H1 (cell line): ENCODE measurements around the gene PTH1R. TPM values are rescaled to one million over a fixed set of nuclear protein-coding genes. Genes with fewer than 3 reads are reported as not detected.

Source experiments
- CTCF ChIA-PET: fragments of 300-600 bp; sonication (Branson Sonifier 250); formaldehyde crosslinking; loops from one replicate; lab custom pipeline; 2021; ENCODE audit not compliant: partially characterized antibody; lab: Charles Lee
- POLR2A ChIA-PET: fragments of 300-600 bp; sonication (Branson Sonifier 250); formaldehyde crosslinking; loops from one replicate; lab custom pipeline; 2021; ENCODE audit warnings: inconsistent platforms; ENCODE audit not compliant: partially characterized antibody; lab: Charles Lee
- DNase-seq, 2 experiments: peaks; one replicate each; pipeline versions ENCODE4 v3.0.0 to v3.0.0-alpha.2; 2010 to 2022; ENCODE audit warnings: low spot score in 2 of 2, low read depth in 1 of 2, mixed read lengths in 1 of 2
- FAIRE-seq: peaks from 2 replicates; lab custom pipeline; 2011; peaks lifted over from hg19 to GRCh38; lab: Jason Lieb, UNC
- H2AFZ ChIP-seq: 2 replicates; pipeline ENCODE4 v1.8.1; 2012; ENCODE audit warnings: low read length, inconsistent platforms
- H2AK5ac ChIP-seq: 2 replicates; pipeline ENCODE4 v1.6.1; 2013; ENCODE audit warnings: low read depth, low read length
- H2BK120ac ChIP-seq: replicated peaks from 2 replicates; pipeline ENCODE3; 2013; ENCODE audit warnings: low read depth, low read length, inconsistent platforms
- H2BK12ac ChIP-seq: 2 replicates; pipeline ENCODE4 v1.6.1; 2013; ENCODE audit warnings: low read depth, low read length
- H2BK15ac ChIP-seq: 2 replicates; pipeline ENCODE4 v1.6.1; 2013; ENCODE audit warnings: low read length
- H2BK20ac ChIP-seq: 2 replicates; pipeline ENCODE4 v1.6.1; 2013; ENCODE audit warnings: low read length
- H2BK5ac ChIP-seq: 2 replicates; pipeline ENCODE4 v1.6.1; 2013; ENCODE audit warnings: low read depth, low read length
- H3K14ac ChIP-seq: 2 replicates; pipeline ENCODE4 v1.6.1; 2013; ENCODE audit warnings: inconsistent platforms; ENCODE audit not compliant: insufficient read length
- H3K18ac ChIP-seq: 2 replicates; pipeline ENCODE4 v1.6.1; 2013; ENCODE audit warnings: low read length; ENCODE audit errors: extremely low read depth
- H3K23ac ChIP-seq: 2 replicates; pipeline ENCODE4 v1.6.1; 2013; ENCODE audit warnings: inconsistent platforms; ENCODE audit not compliant: insufficient read length
- H3K23me2 ChIP-seq: 2 replicates; pipeline ENCODE4 v1.6.1; 2013; ENCODE audit warnings: low read depth, low read length
- H3K27ac ChIP-seq: 2 replicates; pipeline ENCODE4 v1.6.1; 2011; ENCODE audit warnings: low read depth, low read length, inconsistent platforms
- H3K27me3 ChIP-seq, 4 experiments: replicated peaks in 1 of 4; 1 replicate in 1 of 4; 2 replicates in 3 of 4; pipeline versions ENCODE4 v1.6.1 to v1.8.1; 2011 to 2013; ENCODE audit warnings: low read length in 3 of 4, mild to moderate bottlenecking in 3 of 4, inconsistent platforms in 2 of 4, mixed read lengths in 2 of 4, moderate library complexity in 1 of 4; ENCODE audit not compliant: control insufficient read depth in 3 of 4, insufficient read depth in 3 of 4; ENCODE audit errors: extremely low read depth in 1 of 4
- H3K36me3 ChIP-seq, 4 experiments: 2 replicates each; pipeline versions ENCODE4 v1.6.1 to v1.8.1; 2011 to 2013; ENCODE audit warnings: mild to moderate bottlenecking in 4 of 4, low read length in 3 of 4, moderate library complexity in 2 of 4, control low read depth in 1 of 4, inconsistent platforms in 1 of 4; ENCODE audit not compliant: insufficient read depth in 4 of 4, control insufficient read depth in 2 of 4
- H3K4ac ChIP-seq: replicated peaks from 2 replicates; pipeline ENCODE3; 2013; ENCODE audit warnings: low read length, low read depth, mixed read lengths, inconsistent platforms; ENCODE audit not compliant: insufficient read length
- H3K4me1 ChIP-seq, 4 experiments: replicated peaks in 1 of 4; 1 replicate in 1 of 4; 2 replicates in 3 of 4; pipeline versions ENCODE4 v1.6.1 to v1.8.1; 2011 to 2013; ENCODE audit warnings: low read length in 3 of 4, inconsistent platforms in 2 of 4, mixed read lengths in 1 of 4; ENCODE audit not compliant: insufficient read depth in 4 of 4, control insufficient read depth in 3 of 4
- H3K4me2 ChIP-seq, 2 experiments: 2 replicates each; pipeline versions ENCODE4 v1.6.1 to v1.8.1; 2011 to 2013; ENCODE audit warnings: low read depth in 2 of 2, low read length in 2 of 2, control low read depth in 1 of 2, inconsistent platforms in 1 of 2, mild to moderate bottlenecking in 1 of 2; ENCODE audit not compliant: insufficient read depth in 1 of 2
- H3K4me3 ChIP-seq, 4 experiments: fragments of 200-600, 300-600 bp in 1 of 4; sonication (generic), shearing (Covaris generic), sonication (Bioruptor Twin) in 1 of 4; 2 replicates each; pipeline versions ENCODE4 v1.5.1 to v1.8.1; 2011 to 2016; ENCODE audit warnings: low read length in 4 of 4, low read depth in 3 of 4, control low read depth in 2 of 4, inconsistent platforms in 2 of 4, mild to moderate bottlenecking in 2 of 4, mixed read lengths in 1 of 4, moderate library complexity in 1 of 4; ENCODE audit not compliant: insufficient read depth in 2 of 4; ENCODE audit errors: extremely low read depth in 1 of 4
- H3K56ac ChIP-seq: replicated peaks from 2 replicates; pipeline ENCODE3; 2013; ENCODE audit warnings: low read depth, mild to moderate bottlenecking, mixed read lengths, low read length, inconsistent platforms; ENCODE audit not compliant: insufficient read length
- H3K79me1 ChIP-seq: 2 replicates; pipeline ENCODE4 v1.6.1; 2013; ENCODE audit warnings: low read depth, low read length, control low read depth
- H3K79me2 ChIP-seq, 2 experiments: 2 replicates each; pipeline versions ENCODE4 v1.6.1 to v1.8.1; 2012 to 2013; ENCODE audit warnings: low read length in 2 of 2, mild to moderate bottlenecking in 2 of 2, inconsistent platforms in 1 of 2; ENCODE audit not compliant: insufficient read depth in 2 of 2, control insufficient read depth in 1 of 2
- H3K9ac ChIP-seq, 4 experiments: replicated peaks in 1 of 4; 1 replicate in 1 of 4; 2 replicates in 3 of 4; pipeline versions ENCODE4 v1.6.1 to v1.8.1; 2011 to 2013; ENCODE audit warnings: low read depth in 3 of 4, low read length in 3 of 4, control low read depth in 2 of 4, mild to moderate bottlenecking in 2 of 4, moderate library complexity in 2 of 4, inconsistent platforms in 1 of 4; ENCODE audit errors: extremely low read depth in 1 of 4
- H3K9me3 ChIP-seq, 2 experiments: 2 replicates each; pipeline versions ENCODE4 v1.6.1 to v1.8.1; 2012 to 2013; ENCODE audit warnings: mild to moderate bottlenecking in 2 of 2, moderate library complexity in 2 of 2, control low read depth in 1 of 2, inconsistent platforms in 1 of 2, low read depth in 1 of 2, low read length in 1 of 2, mixed read lengths in 1 of 2; ENCODE audit not compliant: insufficient read depth in 2 of 2
- H4K20me1 ChIP-seq, 2 experiments: replicated peaks in 1 of 2; 2 replicates each; pipeline versions ENCODE3 to v1.8.1; 2011 to 2013; ENCODE audit warnings: inconsistent platforms in 2 of 2, low read length in 2 of 2, mild to moderate bottlenecking in 1 of 2; ENCODE audit not compliant: insufficient read depth in 2 of 2, control insufficient read depth in 1 of 2
- H4K5ac ChIP-seq: 2 replicates; pipeline ENCODE4 v1.6.1; 2013; ENCODE audit warnings: low read length, low read depth, mixed read lengths, inconsistent platforms; ENCODE audit not compliant: insufficient read length
- H4K8ac ChIP-seq: 2 replicates; pipeline ENCODE4 v1.8.0; 2013; ENCODE audit warnings: mild to moderate bottlenecking, moderate library complexity, low read length, inconsistent platforms; ENCODE audit not compliant: insufficient read depth; ENCODE audit errors: extremely low read depth
- H4K91ac ChIP-seq: replicated peaks from 2 replicates; pipeline ENCODE3; 2013; ENCODE audit warnings: low read length, mixed read lengths, inconsistent platforms; ENCODE audit not compliant: insufficient read length
- POLR2A ChIP-seq, 2 experiments: IDR thresholded peaks; 1 replicate in 1 of 2; 2 replicates in 1 of 2; pipeline ENCODE4 v1.6.1; 2011; ENCODE audit warnings: low read depth in 2 of 2, low read length in 2 of 2, mild to moderate bottlenecking in 2 of 2; ENCODE audit errors: control extremely low read depth in 1 of 2
- POU5F1 ChIP-seq: IDR thresholded peaks from 2 replicates; pipeline ENCODE4 v1.6.1; 2011; ENCODE audit warnings: low read depth, mild to moderate bottlenecking, low read length, moderate library complexity
- RFX5 ChIP-seq: IDR thresholded peaks from 2 replicates; pipeline ENCODE4 v1.6.1; 2011; ENCODE audit warnings: low read depth, low read length, improper control_type of control experiment, borderline replicate concordance
- WGBS, 2 experiments: shearing (Covaris generic) in 1 of 2; methylation state at CpG; one replicate each; pipeline versions ENCODE4 v1.1.6 to v1.1.7; 2013 to 2015; ENCODE audit warnings: low lambda C conversion rate in 2 of 2, mixed read lengths in 2 of 2, inconsistent platforms in 1 of 2, low coverage in 1 of 2, missing lambda C conversion rate in 1 of 2; ENCODE audit not compliant: insufficient replicate concordance in 2 of 2, insufficient coverage in 1 of 2, insufficient read length in 1 of 2; ENCODE audit errors: extremely low coverage in 1 of 2, missing lambda C conversion rate in 1 of 2; 5-methylcytosine and 5-hydroxymethylcytosine counted together
- polyA plus RNA-seq, 7 experiments: library from polyadenylated mRNA; depleted of rRNA in 3 of 7; stranded (reverse) in 5 of 7; unstranded in 2 of 7; fragments of >200 nt in 5 of 7; fragments of 200-250 nt in 2 of 7; gene quantifications; 1 replicate in 5 of 7; 2 replicates in 1 of 7; 4 replicates in 1 of 7; pipeline versions ENCODE4 v1.2.1 to v1.2.3, GENCODE V29; 2011 to 2013; ENCODE audit warnings: missing spikeins in 2 of 7, mixed read lengths in 2 of 7
- total RNA-seq: library from RNA; stranded (reverse); fragmentation: NEBNext Ultra II Directional; extraction: Animal tissue kit (Norgen Biotek cat#: 25700); gene quantifications from 2 replicates; pipeline ENCODE4 v1.2.1, GENCODE V29; 2021

Gene PTH1R
- total and polyA plus RNA-seq, 2 of the 8 experiments (the other 6 are each of a cell fraction or from before 2014, with no cell fraction given), result 0.57 to 1.5 TPM

GRCh38 chr3:46893763-46894162 lies 16.2 kb downstream of the PTH1R start:
- Histone ChIP-seq H3K27ac (no peak overlapping the region), H3K4me1 (peaks cover 4 to 16% (median 14%) of the 10 kb centered on the region in 4 experiments), H3K36me3 (no peaks in the 10 kb centered on the region), H3K4me2 (no peak overlapping the region; a peak in 1 of 4 replicates), H3K4ac (no peak overlapping the region), H3K79me2 (no peaks in the 10 kb centered on the region), H4K20me1 (peaks cover 0 to 7% of the 10 kb centered on the region in 2 experiments), H2BK5ac (no peak overlapping the region), H3K14ac (no peak overlapping the region), H3K4me3 (no peak overlapping the region), H2BK20ac (no peak overlapping the region), H3K18ac (no peak overlapping the region), H3K9ac (no peak overlapping the region), H2BK12ac (no peak overlapping the region), H3K23me2 (peaks cover 8% of the 10 kb centered on the region; the same call in 1 of the 2 replicates), H4K91ac (no peak overlapping the region), H2AFZ (no peak overlapping the region), H3K27me3 (peaks cover 15 to 74% (median 57%) of the 10 kb centered on the region in 4 experiments), H3K56ac (no peak overlapping the region), H2BK120ac (no peak overlapping the region), H3K23ac (no peak overlapping the region), H4K8ac (no peak overlapping the region), H4K5ac (no peak overlapping the region), H2AK5ac (no peak overlapping the region), H2BK15ac (no peak overlapping the region; the same call in 1 of the 2 replicates), H3K9me3 (no peaks in the 10 kb centered on the region), H3K79me1 (no peaks in the 10 kb centered on the region)
- ChIA-PET CTCF (interaction anchor here (1.6 to 13.3 kb wide), 11 partner anchors 12 to 186 kb away, joined by 3 to 91 read pairs (median 17); partner anchors contain the start of genes MYL3, PRSS50 and PTH1R), POLR2A (interaction anchor here (1.1 to 1.2 kb wide), 2 partner anchors 12 to 30 kb away, joined by 3 read pairs; no protein-coding TSS in a partner anchor)
- WGBS, 2 experiments, result 82% methylated on average over 8 of the region's 9 CpGs; no CpG with 5 or more reads in 1 of the 2 experiments
- FAIRE-seq (no peak), DNase-seq (no peak)
- TF ChIP-seq POLR2A (IDR thresholded peaks at IDR 0.05; ENCODE audit: control extremely low read depth in 1 of 2, low read depth in 2 of 2, low read length in 2 of 2) (no peak), RFX5 (no peak), POU5F1 (no peak)
